Lower leg skin (tissue), 4 donors: ENCODE data around the gene ORAI1. TPM values are rescaled to one million over a fixed set of nuclear protein-coding genes. Genes with fewer than 3 reads are reported as not detected.

Source experiments
- DNase-seq, 2 donors: peaks; one replicate each; pipeline ENCODE4 v3.0.0-alpha.2; 2019; ENCODE audit warnings: low spot score in 2 of 2
- H3K4me3 ChIP-seq: fragments of 200-600 bp; sonication (generic); 2 replicates; pipeline ENCODE4 v1.5.1; 2017; ENCODE audit warnings: mild to moderate bottlenecking, low read depth; ENCODE audit not compliant: poor library complexity, severe bottlenecking
- POLR2A ChIP-seq, 2 donors: fragments of 450-650 bp; IDR thresholded peaks; one replicate each; pipeline ENCODE4 v1.6.1; 2016 to 2017; ENCODE audit warnings: antibody characterized with exemption in 2 of 2, mild to moderate bottlenecking in 1 of 2, moderate library complexity in 1 of 2
- WGBS, 2 donors: methylation state at CpG; one replicate each; pipeline ENCODE4 v1.1.5; 2018; 5-methylcytosine and 5-hydroxymethylcytosine counted together
- intact Hi-C: fragments of 100-400 bp; cut with DNase I; formaldehyde crosslinking; loops from one replicate; pipeline ENCODE4 v1.15.0; 2023; ENCODE audit warnings: low total_unique reads
- total RNA-seq, 4 donors: library from RNA; depleted of rRNA; stranded (reverse); fragments of >200 nt; gene quantifications; one replicate each; pipeline ENCODE4 v1.1.0, GENCODE V29; 2016
- TF ChIP-seq, protein P1 (sequence below), 3 donors: fragments of 450-650 bp; IDR thresholded peaks; one replicate each; pipeline ENCODE4 v1.5.1; 2016; ENCODE audit warnings: antibody characterized with exemption in 3 of 3, mild to moderate bottlenecking in 3 of 3, moderate library complexity in 2 of 3

Gene ORAI1
- total RNA-seq, 4 donors from 2014 or later, result 65.1 to 77.7 (median 69.6) TPM

DNA sequence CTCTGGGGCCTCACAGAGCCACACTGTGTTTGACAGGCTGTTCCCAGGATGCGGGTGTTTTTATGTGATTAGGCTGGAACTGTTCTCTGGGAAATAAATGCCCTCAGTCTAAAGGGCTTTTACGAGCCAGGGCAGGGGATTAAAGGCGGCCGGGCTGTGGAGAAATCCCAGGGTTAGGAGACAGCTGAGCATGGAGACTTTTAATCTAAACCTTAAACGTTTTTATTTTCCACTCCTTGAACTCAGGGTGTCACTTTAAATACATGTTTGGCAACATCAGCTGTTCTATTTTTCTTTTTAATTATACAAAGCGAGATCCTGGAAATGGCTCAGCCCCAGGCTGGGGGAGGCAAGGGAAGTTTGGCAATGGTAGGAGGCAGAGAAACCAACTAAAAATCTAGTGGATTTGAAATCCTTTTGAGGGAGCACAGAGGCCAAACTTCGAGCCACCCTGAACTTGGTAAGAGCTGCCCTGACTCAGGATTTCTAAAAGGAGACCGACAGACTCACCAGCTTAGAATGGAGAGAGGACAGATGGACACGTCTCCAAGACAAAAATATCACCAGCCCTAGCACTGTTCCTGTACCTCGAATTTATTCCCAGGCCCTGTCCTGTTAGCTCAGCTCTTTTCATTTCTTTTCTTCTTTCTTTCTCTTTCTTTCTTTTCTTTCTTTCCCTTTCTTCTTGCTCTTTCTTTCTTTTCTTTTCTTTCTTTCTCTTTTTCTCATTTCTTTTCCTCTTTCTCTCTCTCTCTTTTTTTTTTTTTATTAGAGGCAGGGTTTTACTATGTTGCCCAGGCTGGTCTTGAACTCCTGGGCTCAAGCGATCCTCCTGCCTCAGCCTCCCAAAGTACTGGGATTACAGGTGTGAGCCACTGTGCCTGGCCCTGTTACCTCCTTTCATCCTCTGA is 15.8 kb upstream of the ORAI1 start:
- H3K4me3 ChIP-seq, result no peak overlapping the region
- TF ChIP-seq POLR2A (IDR thresholded peaks at IDR 0.05), result no peak
- TF ChIP-seq, protein P1, sequence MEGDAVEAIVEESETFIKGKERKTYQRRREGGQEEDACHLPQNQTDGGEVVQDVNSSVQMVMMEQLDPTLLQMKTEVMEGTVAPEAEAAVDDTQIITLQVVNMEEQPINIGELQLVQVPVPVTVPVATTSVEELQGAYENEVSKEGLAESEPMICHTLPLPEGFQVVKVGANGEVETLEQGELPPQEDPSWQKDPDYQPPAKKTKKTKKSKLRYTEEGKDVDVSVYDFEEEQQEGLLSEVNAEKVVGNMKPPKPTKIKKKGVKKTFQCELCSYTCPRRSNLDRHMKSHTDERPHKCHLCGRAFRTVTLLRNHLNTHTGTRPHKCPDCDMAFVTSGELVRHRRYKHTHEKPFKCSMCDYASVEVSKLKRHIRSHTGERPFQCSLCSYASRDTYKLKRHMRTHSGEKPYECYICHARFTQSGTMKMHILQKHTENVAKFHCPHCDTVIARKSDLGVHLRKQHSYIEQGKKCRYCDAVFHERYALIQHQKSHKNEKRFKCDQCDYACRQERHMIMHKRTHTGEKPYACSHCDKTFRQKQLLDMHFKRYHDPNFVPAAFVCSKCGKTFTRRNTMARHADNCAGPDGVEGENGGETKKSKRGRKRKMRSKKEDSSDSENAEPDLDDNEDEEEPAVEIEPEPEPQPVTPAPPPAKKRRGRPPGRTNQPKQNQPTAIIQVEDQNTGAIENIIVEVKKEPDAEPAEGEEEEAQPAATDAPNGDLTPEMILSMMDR (IDR thresholded peaks at IDR 0.05), result no peak
- intact Hi-C loops, result no loop called here
- DNase-seq, result no peak
- WGBS, 2 donors, result 17 to 32% methylated on average over 11 of the region's 11 CpGs

DNA sequence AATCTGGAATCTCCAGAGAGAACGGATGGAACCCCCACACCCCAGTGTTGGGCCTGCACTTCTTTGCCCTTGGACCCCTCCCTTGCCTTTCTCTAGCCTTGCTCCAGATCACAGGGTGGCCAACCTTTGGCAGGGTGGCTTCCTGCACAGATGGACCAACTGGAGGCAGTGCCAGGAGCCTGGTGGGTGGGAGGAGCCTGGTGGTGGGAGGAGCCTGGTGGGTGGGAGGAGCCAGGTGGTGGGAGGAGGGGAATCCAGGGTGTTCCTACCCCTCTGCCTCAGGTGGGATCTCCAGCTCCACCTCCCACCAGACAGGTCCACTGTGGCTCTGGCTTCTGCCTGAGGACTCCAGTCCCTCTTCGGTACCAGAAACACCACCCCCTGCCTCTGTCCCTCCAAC is 15.0 kb upstream of the ORAI1 start:
- WGBS, 2 donors, result 91 to 92% methylated on average over 2 of the region's 2 CpGs
- TF ChIP-seq, protein P1 (IDR thresholded peaks at IDR 0.05), result no peak
- TF ChIP-seq POLR2A (IDR thresholded peaks at IDR 0.05), result no peak
- no peak for DNase-seq
- H3K4me3 ChIP-seq, result no peak overlapping the region
- intact Hi-C loops, result no loop called here

GRCh38 chr12:121613462-121613861 is 12.9 kb upstream of the ORAI1 start:
- H3K4me3 ChIP-seq, result no peak overlapping the region
- no peak for TF ChIP-seq POLR2A (IDR thresholded peaks at IDR 0.05)
- TF ChIP-seq, protein P1 (IDR thresholded peaks at IDR 0.05), result no peak
- intact Hi-C loops, result no loop called here
- 93 to 94% methylated on average over 7 of the region's 7 CpGs for WGBS, 2 donors
- no peak for DNase-seq

GRCh38 chr12:121614872-121615467 is 11.4 kb upstream of the ORAI1 start:
- DNase-seq, result no peak
- 76 to 80% methylated on average over 9 of the region's 9 CpGs for WGBS, 2 donors
- no peak overlapping the region for H3K4me3 ChIP-seq
- intact Hi-C loops, result no loop called here
- TF ChIP-seq, protein P1 (IDR thresholded peaks at IDR 0.05), result no peak
- no peak for TF ChIP-seq POLR2A (IDR thresholded peaks at IDR 0.05)

- TF ChIP-seq, protein P1 (IDR thresholded peaks at IDR 0.05), result no peak
- no peak for TF ChIP-seq POLR2A (IDR thresholded peaks at IDR 0.05)
- intact Hi-C loops, result no loop called here
- DNase-seq, result no peak
- 88 to 89% methylated on average over 5 of the region's 5 CpGs for WGBS, 2 donors
- no peak overlapping the region for H3K4me3 ChIP-seq
Observed at GRCh38 chr12:121618659-121619233, 7.6 kb upstream of the ORAI1 start.
